ENCODE measurements around the gene TIMP2.

DNA sequence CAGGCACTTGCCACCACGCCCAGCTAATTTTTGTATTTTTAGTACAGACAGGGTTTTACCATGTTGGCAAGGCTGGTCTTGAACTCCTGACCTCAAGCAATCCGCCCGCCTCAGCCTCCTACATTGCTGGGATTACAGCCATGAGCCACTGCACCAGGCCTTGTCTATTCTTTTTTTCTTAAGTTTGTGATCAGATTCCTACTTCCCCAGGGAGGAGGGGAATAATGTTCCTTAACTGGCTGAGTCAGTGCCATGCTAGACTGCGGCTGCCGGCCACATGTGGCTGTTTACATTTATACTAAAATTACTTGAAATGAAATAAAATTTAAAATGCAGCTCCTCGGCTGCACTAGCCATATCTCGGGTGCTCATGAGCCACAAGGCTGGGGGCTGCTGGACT, 56.8 kb downstream of the TIMP2 start:
- TF ChIP-seq, protein P1, sequence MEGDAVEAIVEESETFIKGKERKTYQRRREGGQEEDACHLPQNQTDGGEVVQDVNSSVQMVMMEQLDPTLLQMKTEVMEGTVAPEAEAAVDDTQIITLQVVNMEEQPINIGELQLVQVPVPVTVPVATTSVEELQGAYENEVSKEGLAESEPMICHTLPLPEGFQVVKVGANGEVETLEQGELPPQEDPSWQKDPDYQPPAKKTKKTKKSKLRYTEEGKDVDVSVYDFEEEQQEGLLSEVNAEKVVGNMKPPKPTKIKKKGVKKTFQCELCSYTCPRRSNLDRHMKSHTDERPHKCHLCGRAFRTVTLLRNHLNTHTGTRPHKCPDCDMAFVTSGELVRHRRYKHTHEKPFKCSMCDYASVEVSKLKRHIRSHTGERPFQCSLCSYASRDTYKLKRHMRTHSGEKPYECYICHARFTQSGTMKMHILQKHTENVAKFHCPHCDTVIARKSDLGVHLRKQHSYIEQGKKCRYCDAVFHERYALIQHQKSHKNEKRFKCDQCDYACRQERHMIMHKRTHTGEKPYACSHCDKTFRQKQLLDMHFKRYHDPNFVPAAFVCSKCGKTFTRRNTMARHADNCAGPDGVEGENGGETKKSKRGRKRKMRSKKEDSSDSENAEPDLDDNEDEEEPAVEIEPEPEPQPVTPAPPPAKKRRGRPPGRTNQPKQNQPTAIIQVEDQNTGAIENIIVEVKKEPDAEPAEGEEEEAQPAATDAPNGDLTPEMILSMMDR (IDR thresholded peaks at IDR 0.05): no peak
- TF ChIP-seq POLR2A (IDR thresholded peaks at IDR 0.05): no peak

All from uterus (tissue), 2 donors.